ENCODE measurements around the gene IL10RA. TPM values are rescaled to one million over a fixed set of nuclear protein-coding genes. Genes with fewer than 3 reads are reported as not detected.

Gene IL10RA
- total and polyA plus RNA-seq, 4 donors = 2.3 to 11.6 (median 9.2) TPM

DNA sequence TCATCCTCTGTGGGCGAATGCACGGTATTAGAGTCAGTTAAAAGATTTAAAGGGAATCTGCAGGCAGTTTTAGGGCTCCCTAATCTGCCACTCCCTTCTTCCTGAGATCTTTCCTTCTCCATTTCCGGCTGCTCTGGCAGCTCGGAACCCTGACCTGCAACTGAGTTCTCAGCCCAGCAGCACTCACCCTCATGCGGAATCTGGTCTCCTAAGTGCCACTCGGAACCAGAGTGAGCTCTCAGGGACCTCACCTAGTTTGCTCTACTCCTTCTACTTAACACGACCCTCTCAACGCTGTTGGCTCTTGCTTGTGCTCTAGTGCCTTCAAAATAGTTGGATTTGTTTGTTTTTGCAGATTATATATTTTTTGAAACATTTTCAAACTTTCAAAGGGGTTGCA, 19.3 kb upstream of the IL10RA start:
- DNase-seq (ENCODE audit: low spot score) = no peak
- Histone ChIP-seq H3K4me3 (ENCODE audit: low read depth in 1 of 3, low read length in 3 of 3) (no peak overlapping the region), H3K27me3 (ENCODE audit: control insufficient read depth in 4 of 4, insufficient read depth in 4 of 4, low read length in 3 of 4) (no peaks in the 10 kb centered on the region), H3K4me1 (ENCODE audit: control insufficient read depth in 4 of 4, insufficient read depth in 4 of 4, low read length in 3 of 4) (no peaks in the 10 kb centered on the region), H3K9ac (ENCODE audit: low read depth in 1 of 2, low read length in 2 of 2) (no peak overlapping the region), H3K36me3 (ENCODE audit: control insufficient read depth in 4 of 4, insufficient read depth in 3 of 4, low read depth in 1 of 4, low read length in 3 of 4) (no peaks in the 10 kb centered on the region), H3K9me3 (ENCODE audit: control insufficient read depth in 4 of 4, low read length in 3 of 4) (no peaks in the 10 kb centered on the region), H3K27ac (ENCODE audit: low read depth in 1 of 2, low read length in 2 of 2) (no peak overlapping the region)
- no peak for TF ChIP-seq YY1 (IDR thresholded peaks at IDR 0.05)
- TF ChIP-seq, protein P1, sequence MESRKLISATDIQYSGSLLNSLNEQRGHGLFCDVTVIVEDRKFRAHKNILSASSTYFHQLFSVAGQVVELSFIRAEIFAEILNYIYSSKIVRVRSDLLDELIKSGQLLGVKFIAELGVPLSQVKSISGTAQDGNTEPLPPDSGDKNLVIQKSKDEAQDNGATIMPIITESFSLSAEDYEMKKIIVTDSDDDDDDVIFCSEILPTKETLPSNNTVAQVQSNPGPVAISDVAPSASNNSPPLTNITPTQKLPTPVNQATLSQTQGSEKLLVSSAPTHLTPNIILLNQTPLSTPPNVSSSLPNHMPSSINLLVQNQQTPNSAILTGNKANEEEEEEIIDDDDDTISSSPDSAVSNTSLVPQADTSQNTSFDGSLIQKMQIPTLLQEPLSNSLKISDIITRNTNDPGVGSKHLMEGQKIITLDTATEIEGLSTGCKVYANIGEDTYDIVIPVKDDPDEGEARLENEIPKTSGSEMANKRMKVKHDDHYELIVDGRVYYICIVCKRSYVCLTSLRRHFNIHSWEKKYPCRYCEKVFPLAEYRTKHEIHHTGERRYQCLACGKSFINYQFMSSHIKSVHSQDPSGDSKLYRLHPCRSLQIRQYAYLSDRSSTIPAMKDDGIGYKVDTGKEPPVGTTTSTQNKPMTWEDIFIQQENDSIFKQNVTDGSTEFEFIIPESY (IDR thresholded peaks at IDR 0.05) = no peak
- WGBS = 76% methylated on average over 8 of the region's 8 CpGs

DNA sequence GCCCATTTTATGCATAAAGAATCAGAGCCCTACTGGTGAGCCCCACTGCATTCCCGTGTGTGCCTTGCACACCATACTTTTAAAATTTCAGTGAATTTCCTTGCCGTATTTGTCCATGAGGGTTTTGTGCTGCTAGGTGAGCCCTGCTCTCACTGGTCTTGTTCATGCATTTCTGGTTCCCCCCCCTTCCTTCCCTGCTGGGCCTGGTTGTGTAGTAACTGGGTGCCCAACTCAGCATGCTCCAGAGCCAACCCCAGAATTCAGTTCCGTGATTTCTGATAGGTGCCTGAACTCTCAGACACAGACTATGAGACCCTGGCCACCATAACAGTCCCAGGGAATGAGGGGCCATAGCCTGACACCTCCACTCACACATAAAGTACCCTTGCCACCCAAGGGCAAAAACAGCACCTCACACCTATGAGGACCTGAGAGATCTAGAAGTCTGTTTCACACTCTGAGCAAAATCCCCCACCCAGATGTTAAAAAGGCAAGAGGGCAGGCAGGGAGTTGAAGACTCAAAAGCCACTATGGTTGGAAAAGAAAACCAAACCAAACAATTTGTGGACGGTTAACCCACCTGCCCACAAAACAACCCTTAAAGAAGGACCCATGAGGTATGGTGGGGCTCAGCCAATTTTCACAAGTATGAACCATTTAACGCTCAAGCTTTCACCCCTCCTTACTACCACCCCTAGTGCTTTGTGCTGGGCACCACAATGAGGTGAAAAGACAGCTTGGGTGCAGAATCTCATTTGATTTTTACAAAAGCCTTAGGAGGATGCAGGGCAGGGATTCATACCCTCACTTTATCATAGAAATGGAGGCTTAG, 16.8 kb upstream of the IL10RA start:
- no peak overlapping the region for H3K27ac ChIP-seq (ENCODE audit: low read depth in 1 of 2, low read length in 2 of 2)
- no peaks in the 10 kb centered on the region for H3K36me3 ChIP-seq (ENCODE audit: control insufficient read depth in 4 of 4, insufficient read depth in 3 of 4, low read depth in 1 of 4, low read length in 3 of 4)
- H3K9ac ChIP-seq (ENCODE audit: low read depth in 1 of 2, low read length in 2 of 2) = no peak overlapping the region
- 85% methylated on average over 5 of the region's 5 CpGs for WGBS
- TF ChIP-seq RAD21 (IDR thresholded peaks at IDR 0.05) (no peak), NR2F2 (IDR thresholded peaks at IDR 0.05) (no peak), FOXA1 (IDR thresholded peaks at IDR 0.05) (no peak), HNF4G (IDR thresholded peaks at IDR 0.05) (no peak), GABPA (IDR thresholded peaks at IDR 0.05 in 1 of 2, conservative IDR thresholded peaks at IDR 0.05 in 1 of 2) (no peak), SP1 (IDR thresholded peaks at IDR 0.05) (no peak), RXRA (IDR thresholded peaks at IDR 0.05) (no peak)
- TF ChIP-seq, protein P2, sequence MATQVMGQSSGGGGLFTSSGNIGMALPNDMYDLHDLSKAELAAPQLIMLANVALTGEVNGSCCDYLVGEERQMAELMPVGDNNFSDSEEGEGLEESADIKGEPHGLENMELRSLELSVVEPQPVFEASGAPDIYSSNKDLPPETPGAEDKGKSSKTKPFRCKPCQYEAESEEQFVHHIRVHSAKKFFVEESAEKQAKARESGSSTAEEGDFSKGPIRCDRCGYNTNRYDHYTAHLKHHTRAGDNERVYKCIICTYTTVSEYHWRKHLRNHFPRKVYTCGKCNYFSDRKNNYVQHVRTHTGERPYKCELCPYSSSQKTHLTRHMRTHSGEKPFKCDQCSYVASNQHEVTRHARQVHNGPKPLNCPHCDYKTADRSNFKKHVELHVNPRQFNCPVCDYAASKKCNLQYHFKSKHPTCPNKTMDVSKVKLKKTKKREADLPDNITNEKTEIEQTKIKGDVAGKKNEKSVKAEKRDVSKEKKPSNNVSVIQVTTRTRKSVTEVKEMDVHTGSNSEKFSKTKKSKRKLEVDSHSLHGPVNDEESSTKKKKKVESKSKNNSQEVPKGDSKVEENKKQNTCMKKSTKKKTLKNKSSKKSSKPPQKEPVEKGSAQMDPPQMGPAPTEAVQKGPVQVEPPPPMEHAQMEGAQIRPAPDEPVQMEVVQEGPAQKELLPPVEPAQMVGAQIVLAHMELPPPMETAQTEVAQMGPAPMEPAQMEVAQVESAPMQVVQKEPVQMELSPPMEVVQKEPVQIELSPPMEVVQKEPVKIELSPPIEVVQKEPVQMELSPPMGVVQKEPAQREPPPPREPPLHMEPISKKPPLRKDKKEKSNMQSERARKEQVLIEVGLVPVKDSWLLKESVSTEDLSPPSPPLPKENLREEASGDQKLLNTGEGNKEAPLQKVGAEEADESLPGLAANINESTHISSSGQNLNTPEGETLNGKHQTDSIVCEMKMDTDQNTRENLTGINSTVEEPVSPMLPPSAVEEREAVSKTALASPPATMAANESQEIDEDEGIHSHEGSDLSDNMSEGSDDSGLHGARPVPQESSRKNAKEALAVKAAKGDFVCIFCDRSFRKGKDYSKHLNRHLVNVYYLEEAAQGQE (IDR thresholded peaks at IDR 0.05) = no peak
- TF ChIP-seq, protein P3, sequence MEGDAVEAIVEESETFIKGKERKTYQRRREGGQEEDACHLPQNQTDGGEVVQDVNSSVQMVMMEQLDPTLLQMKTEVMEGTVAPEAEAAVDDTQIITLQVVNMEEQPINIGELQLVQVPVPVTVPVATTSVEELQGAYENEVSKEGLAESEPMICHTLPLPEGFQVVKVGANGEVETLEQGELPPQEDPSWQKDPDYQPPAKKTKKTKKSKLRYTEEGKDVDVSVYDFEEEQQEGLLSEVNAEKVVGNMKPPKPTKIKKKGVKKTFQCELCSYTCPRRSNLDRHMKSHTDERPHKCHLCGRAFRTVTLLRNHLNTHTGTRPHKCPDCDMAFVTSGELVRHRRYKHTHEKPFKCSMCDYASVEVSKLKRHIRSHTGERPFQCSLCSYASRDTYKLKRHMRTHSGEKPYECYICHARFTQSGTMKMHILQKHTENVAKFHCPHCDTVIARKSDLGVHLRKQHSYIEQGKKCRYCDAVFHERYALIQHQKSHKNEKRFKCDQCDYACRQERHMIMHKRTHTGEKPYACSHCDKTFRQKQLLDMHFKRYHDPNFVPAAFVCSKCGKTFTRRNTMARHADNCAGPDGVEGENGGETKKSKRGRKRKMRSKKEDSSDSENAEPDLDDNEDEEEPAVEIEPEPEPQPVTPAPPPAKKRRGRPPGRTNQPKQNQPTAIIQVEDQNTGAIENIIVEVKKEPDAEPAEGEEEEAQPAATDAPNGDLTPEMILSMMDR (IDR thresholded peaks at IDR 0.05; ENCODE audit: low read depth, low read length, missing input control) = no peak
- TF ChIP-seq, protein P1 (IDR thresholded peaks at IDR 0.05) = no peak
- TF ChIP-seq, protein P4, sequence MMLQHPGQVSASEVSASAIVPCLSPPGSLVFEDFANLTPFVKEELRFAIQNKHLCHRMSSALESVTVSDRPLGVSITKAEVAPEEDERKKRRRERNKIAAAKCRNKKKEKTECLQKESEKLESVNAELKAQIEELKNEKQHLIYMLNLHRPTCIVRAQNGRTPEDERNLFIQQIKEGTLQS (IDR thresholded peaks at IDR 0.05) = no peak
- no peak overlapping the region for H3K4me3 ChIP-seq (ENCODE audit: low read depth in 1 of 3, low read length in 3 of 3)
- no peak for DNase-seq (ENCODE audit: low spot score)
- no peaks in the 10 kb centered on the region for H3K27me3 ChIP-seq (ENCODE audit: control insufficient read depth in 4 of 4, insufficient read depth in 4 of 4, low read length in 3 of 4)
- H3K4me1 ChIP-seq (ENCODE audit: control insufficient read depth in 4 of 4, insufficient read depth in 4 of 4, low read length in 3 of 4) = peaks cover 0 to 3% (median 0%) of the 10 kb centered on the region in 4 donors
- no peaks in the 10 kb centered on the region for H3K9me3 ChIP-seq (ENCODE audit: control insufficient read depth in 4 of 4, low read length in 3 of 4)

All from liver (tissue), 9 donors.